ENCODE measurements around the gene FLOT1.

- TF ChIP-seq CTCF (IDR thresholded peaks at IDR 0.05) = no peak
- peak in 1 of 2 donors; percentile 25 for TF ChIP-seq POLR2A (IDR thresholded peaks at IDR 0.05)
Measured at GRCh38 chr6:30743099-30744053, 889 bp upstream of the FLOT1 start.
